CD8-positive, alpha-beta memory T cell (primary cell): Measurements from ENCODE around the gene TAS2R10. TPM values are rescaled to one million over a fixed set of nuclear protein-coding genes. Genes with fewer than 3 reads are reported as not detected.
"Not testable (repeated sequence)": the region's sequence is repeated elsewhere in the genome, so short reads cannot be mapped to it uniquely, and the experiment has no call there.

ENCODE experiments used
- CTCF ChIA-PET: fragments of 350-600 bp; sonication (Branson Sonifier 250); formaldehyde crosslinking; loops from one replicate; lab custom pipeline; 2021; ENCODE audit warnings: antibody characterized with exemption; lab: Charles Lee
- POLR2A ChIA-PET: fragments of 350-600 bp; sonication (Branson Sonifier 250); formaldehyde crosslinking; loops from one replicate; lab custom pipeline; 2021; ENCODE audit warnings: antibody characterized with exemption; lab: Charles Lee
- DNase-seq, 5 donors: peaks; one replicate each; pipeline versions ENCODE4 v3.0.0 to v3.0.0-alpha.2; 2020 to 2022; ENCODE audit warnings: mixed read lengths in 1 of 5
- H3K27ac ChIP-seq: one replicate; pipeline ENCODE4 v1.7.0; 2013; ENCODE audit warnings: low read depth, mild to moderate bottlenecking, low read length, moderate library complexity
- H3K27me3 ChIP-seq: 2 replicates; pipeline ENCODE4 v1.7.0; 2013; ENCODE audit warnings: low read length, mild to moderate bottlenecking; ENCODE audit not compliant: insufficient read depth, poor library complexity, severe bottlenecking
- H3K36me3 ChIP-seq: 2 replicates; pipeline ENCODE4 v1.7.0; 2013; ENCODE audit warnings: mild to moderate bottlenecking, low read length, moderate library complexity; ENCODE audit not compliant: insufficient read depth
- H3K4me1 ChIP-seq: 2 replicates; pipeline ENCODE4 v1.7.0; 2013; ENCODE audit warnings: mild to moderate bottlenecking, low read length, moderate library complexity; ENCODE audit not compliant: insufficient read depth
- H3K4me3 ChIP-seq: 2 replicates; pipeline ENCODE4 v1.7.0; 2013; ENCODE audit warnings: mild to moderate bottlenecking, low read length
- H3K9me3 ChIP-seq: 2 replicates; pipeline ENCODE4 v1.7.0; 2013; ENCODE audit warnings: mild to moderate bottlenecking, low read length
- H3K27ac Mint-ChIP-seq, 8 donors: one replicate each; pipeline ENCODE4 v1.8.0; 2020 to 2021; ENCODE audit warnings: mixed read lengths in 8 of 8, mild to moderate bottlenecking in 6 of 8, inconsistent platforms in 3 of 8, moderate library complexity in 3 of 8
- H3K27me3 Mint-ChIP-seq, 2 donors: one replicate each; pipeline ENCODE4 v1.8.0; 2020 to 2021; ENCODE audit warnings: mixed read lengths in 2 of 2, mild to moderate bottlenecking in 1 of 2, moderate library complexity in 1 of 2
- H3K36me3 Mint-ChIP-seq, 3 donors: one replicate each; pipeline ENCODE4 v1.8.0; 2020 to 2021; ENCODE audit warnings: mixed read lengths in 3 of 3, inconsistent platforms in 1 of 3, mild to moderate bottlenecking in 1 of 3
- H3K4me1 Mint-ChIP-seq, 3 donors: one replicate each; pipeline ENCODE4 v1.8.0; 2020 to 2021; ENCODE audit warnings: mixed read lengths in 3 of 3, inconsistent platforms in 1 of 3, mild to moderate bottlenecking in 1 of 3
- H3K4me3 Mint-ChIP-seq, 7 donors: one replicate each; pipeline ENCODE4 v1.8.0; 2020 to 2021; ENCODE audit warnings: mixed read lengths in 7 of 7, mild to moderate bottlenecking in 6 of 7, moderate library complexity in 4 of 7, inconsistent platforms in 2 of 7
- H3K9me3 Mint-ChIP-seq, 5 donors: one replicate each; pipeline ENCODE4 v1.8.0; 2020 to 2022; ENCODE audit warnings: mixed read lengths in 5 of 5, mild to moderate bottlenecking in 3 of 5, moderate library complexity in 2 of 5, inconsistent platforms in 1 of 5
- polyA plus RNA-seq: library from polyadenylated mRNA; unstranded; fragments of 300-500 nt; fragmentation: Illumina TruSeq; gene quantifications from one replicate; pipeline ENCODE4 v1.2.3, GENCODE V29; 2021
- total RNA-seq, 2 experiments: library from RNA; stranded (reverse); gene quantifications; one replicate each; pipeline ENCODE4 v1.2.3, GENCODE V29; 2021

TAS2R10 gene
- total and polyA plus RNA-seq, 3 experiments from 2014 or later: 0.22 to 0.28 TPM; not detected in 1

DNA sequence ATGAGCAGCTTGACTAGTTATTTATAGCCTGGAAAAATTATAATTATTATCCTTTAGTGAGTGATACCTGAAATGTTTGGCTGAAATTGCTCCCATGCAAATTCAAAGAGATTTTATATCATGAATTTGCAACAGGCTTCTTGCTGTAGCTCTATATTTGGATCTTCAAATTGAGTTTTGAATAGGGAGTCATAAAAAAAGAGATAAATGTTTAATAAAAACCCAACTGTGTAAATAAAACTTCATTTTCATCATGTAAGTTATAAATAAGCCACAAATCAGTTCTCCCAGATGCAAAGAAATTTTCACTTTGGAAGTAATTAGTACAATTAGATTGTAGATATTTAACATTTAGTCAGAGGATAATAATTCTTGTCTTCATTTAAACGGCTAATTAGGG is 19.0 kb downstream of the TAS2R10 start, which contains the start of gene TAS2R8:
Gene TAS2R8 (minus strand): TSS at position 101 of the 400 bp plus-strand sequence. CDS start 306 bp downstream, outside the sequence.
- ChIA-PET POLR2A (no interaction called here), CTCF (no interaction called here)
- Mint-ChIP-seq H3K9me3 (no peaks in the 10 kb centered on the region), H3K27me3 (peaks cover 17 to 61% of the 10 kb centered on the region in 2 donors), H3K36me3 (peaks cover 0 to 3% (median 0%) of the 10 kb centered on the region in 3 donors), H3K4me1 (no peaks in the 10 kb centered on the region), H3K4me3 (no peak within 1 kb of the TSS), H3K27ac (no peak within 1 kb of the TSS)
- H3K4me1 ChIP-seq: no peaks in the 10 kb centered on the region
- H3K9me3 ChIP-seq: no peaks in the 10 kb centered on the region
- H3K4me3 ChIP-seq: no peak within 1 kb of the TSS
- H3K27ac ChIP-seq: no peak within 1 kb of the TSS
- no peak for DNase-seq
- H3K27me3 ChIP-seq: no peaks in the 10 kb centered on the region
- H3K36me3 ChIP-seq: no peaks in the 10 kb centered on the region

DNA sequence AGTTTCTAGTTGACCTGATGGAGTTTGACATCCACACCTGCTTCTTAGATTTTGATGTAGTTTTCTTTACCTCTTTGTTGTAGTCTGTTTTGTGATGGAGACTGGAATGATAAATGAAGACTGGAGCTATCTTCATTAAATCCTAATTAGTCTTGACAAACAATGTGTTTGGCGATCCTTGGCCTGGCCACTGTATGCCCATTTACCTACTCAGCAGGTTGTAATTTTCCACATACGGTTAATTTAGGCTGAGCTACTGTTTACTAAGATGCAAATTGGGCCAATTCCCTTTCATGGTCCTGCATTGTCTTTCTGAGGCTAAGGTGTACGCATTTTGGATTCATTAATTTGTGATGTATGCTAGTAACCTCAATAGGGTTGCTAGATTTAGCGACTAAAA is 23.6 kb downstream of the TAS2R10 start, which contains the start of gene TAS2R7:
Gene TAS2R7 (minus strand): TSS at position 41 of the 400 bp plus-strand sequence. CDS start 57 bp downstream, outside the sequence.
- POLR2A ChIA-PET: no interaction called here
- Histone ChIP-seq H3K27me3 (no peaks in the 10 kb centered on the region), H3K4me3 (no peak within 1 kb of the TSS), H3K27ac (no peak within 1 kb of the TSS), H3K36me3 (no peaks in the 10 kb centered on the region), H3K4me1 (no peaks in the 10 kb centered on the region), H3K9me3 (no peaks in the 10 kb centered on the region)
- no peak for DNase-seq
- H3K4me1 Mint-ChIP-seq: no peaks in the 10 kb centered on the region
- peaks cover 0 to 3% (median 0%) of the 10 kb centered on the region in 3 donors for H3K36me3 Mint-ChIP-seq
- H3K27me3 Mint-ChIP-seq: peaks cover 22 to 58% of the 10 kb centered on the region in 2 donors
- CTCF ChIA-PET: interaction anchor here (0.6 kb wide), 1 partner anchor 107 kb away, joined by 4 read pairs; no protein-coding TSS in a partner anchor
- H3K4me3 Mint-ChIP-seq: no peak within 1 kb of the TSS
- no peak within 1 kb of the TSS for H3K27ac Mint-ChIP-seq
- no peaks in the 10 kb centered on the region for H3K9me3 Mint-ChIP-seq

DNA sequence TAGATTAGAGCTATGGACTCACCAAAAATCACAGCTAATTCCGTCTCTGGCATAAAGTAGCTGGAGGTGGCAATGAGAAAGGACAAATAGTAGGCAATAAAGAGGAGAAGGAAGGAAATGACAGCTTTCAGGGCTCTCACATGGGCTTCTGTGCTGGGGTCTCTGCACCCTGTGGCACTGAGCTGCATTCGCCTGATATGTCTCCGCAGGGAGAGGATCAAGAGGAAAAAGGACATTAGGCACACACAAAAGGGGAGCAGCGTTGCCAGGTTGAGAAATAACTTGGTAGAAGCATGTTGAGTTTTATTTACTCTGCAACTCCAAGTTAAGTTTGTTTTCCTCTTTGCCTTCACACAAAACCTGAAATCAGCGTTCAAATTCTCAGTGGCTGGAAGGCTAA is 24.4 kb downstream of the TAS2R10 start:
- no peak overlapping the region for H3K4me3 ChIP-seq
- H3K36me3 Mint-ChIP-seq: peaks cover 0 to 3% (median 0%) of the 10 kb centered on the region in 3 donors
- no peaks in the 10 kb centered on the region for H3K9me3 ChIP-seq
- H3K27me3 ChIP-seq: no peaks in the 10 kb centered on the region
- peaks cover 0 to 2% (median 0%) of the 10 kb centered on the region in 5 donors for H3K9me3 Mint-ChIP-seq
- ChIA-PET POLR2A (no interaction called here), CTCF (no interaction called here)
- H3K4me1 ChIP-seq: no peaks in the 10 kb centered on the region
- H3K36me3 ChIP-seq: no peaks in the 10 kb centered on the region
- H3K27me3 Mint-ChIP-seq: peaks cover 23 to 62% of the 10 kb centered on the region in 2 donors
- H3K27ac ChIP-seq: no peak overlapping the region
- DNase-seq: no peak
- no peak overlapping the region for H3K4me3 Mint-ChIP-seq
- no peak overlapping the region for H3K27ac Mint-ChIP-seq
- no peaks in the 10 kb centered on the region for H3K4me1 Mint-ChIP-seq

DNA sequence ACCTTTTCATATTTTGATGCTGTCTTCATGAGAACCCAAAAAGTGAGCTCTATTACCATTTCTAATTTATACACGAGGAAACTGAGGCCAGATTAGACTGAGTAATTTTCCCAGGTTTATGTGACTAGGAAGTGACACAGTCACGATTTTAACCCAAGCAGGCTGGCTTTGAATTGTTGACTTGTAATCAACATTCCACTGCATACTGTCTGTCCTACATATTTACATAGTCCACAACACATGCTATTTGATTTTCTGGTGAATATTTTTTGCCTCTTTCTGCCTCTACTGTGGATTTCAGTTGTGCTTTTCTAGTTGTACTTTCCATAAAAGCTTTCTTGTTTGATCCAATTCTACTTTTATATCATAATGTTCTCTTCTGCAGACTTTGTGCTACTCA is 31.9 kb downstream of the TAS2R10 start:
- no peak overlapping the region for H3K4me3 Mint-ChIP-seq
- POLR2A ChIA-PET: no interaction called here
- no peaks in the 10 kb centered on the region for H3K4me1 Mint-ChIP-seq
- no peak overlapping the region for H3K4me3 ChIP-seq
- peaks cover 0 to 2% (median 0%) of the 10 kb centered on the region in 5 donors for H3K9me3 Mint-ChIP-seq
- CTCF ChIA-PET: no interaction called here
- no peaks in the 10 kb centered on the region for H3K27me3 ChIP-seq
- peaks cover 8 to 33% of the 10 kb centered on the region in 2 donors for H3K27me3 Mint-ChIP-seq
- H3K36me3 ChIP-seq: no peaks in the 10 kb centered on the region
- H3K4me1 ChIP-seq: no peaks in the 10 kb centered on the region
- H3K9me3 ChIP-seq: no peaks in the 10 kb centered on the region
- no peak overlapping the region for H3K27ac Mint-ChIP-seq
- DNase-seq: no peak
- H3K27ac ChIP-seq: no peak overlapping the region
- no peaks in the 10 kb centered on the region for H3K36me3 Mint-ChIP-seq

DNA sequence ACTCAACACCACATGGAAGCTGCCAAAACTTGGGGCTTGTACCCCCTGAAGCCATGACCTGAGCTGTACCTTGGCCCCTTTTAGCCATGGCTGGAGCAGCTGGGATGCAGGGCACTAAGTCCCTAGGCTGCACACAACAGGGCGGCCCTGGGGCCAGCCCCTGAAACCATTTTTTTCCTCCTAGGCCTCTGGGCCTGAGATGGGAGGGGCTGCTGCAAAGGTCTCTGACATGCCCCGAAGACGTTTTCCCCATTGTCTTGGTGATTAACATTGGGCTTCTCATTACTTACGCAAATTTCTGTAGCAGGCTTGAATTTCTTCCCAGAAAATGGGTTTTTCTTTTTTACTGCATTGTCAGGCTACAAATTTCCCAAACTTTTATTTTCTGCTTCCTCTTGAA is 34.4 kb downstream of the TAS2R10 start:
- H3K4me1 Mint-ChIP-seq, H3K36me3 Mint-ChIP-seq, DNase-seq, H3K27me3 ChIP-seq, H3K36me3 ChIP-seq, H3K9me3 ChIP-seq, H3K27ac ChIP-seq, H3K27ac Mint-ChIP-seq, POLR2A ChIA-PET, H3K4me3 ChIP-seq, H3K9me3 Mint-ChIP-seq, H3K4me1 ChIP-seq, H3K4me3 Mint-ChIP-seq, CTCF ChIA-PET: not testable (repeated sequence)
- peaks cover 7 to 21% of the 10 kb centered on the region in 2 donors for H3K27me3 Mint-ChIP-seq

DNA sequence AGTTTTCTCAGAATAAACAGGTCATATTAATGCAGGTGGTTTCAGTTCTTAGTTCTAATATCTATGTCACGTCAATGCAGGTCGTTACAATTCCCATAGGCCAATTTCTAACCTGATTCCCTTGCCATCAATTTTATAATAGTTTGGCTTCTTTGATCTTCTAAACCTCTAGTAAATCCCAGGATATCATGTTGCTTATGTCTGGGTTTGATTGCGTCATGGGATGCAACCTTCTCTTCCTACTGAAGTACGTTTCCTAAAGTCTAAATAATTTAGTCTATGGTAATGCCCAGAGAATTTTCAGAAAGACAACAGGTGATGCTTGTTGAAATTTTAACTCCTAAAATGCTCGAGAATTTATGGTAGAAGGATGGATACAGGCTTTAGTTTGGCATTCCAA is 42.9 kb downstream of the TAS2R10 start:
- no peaks in the 10 kb centered on the region for H3K9me3 ChIP-seq
- no peak for DNase-seq
- H3K4me1 ChIP-seq: no peaks in the 10 kb centered on the region
- H3K4me3 ChIP-seq: no peak overlapping the region
- no peaks in the 10 kb centered on the region for H3K27me3 ChIP-seq
- H3K4me1 Mint-ChIP-seq: no peaks in the 10 kb centered on the region
- H3K9me3 Mint-ChIP-seq: no peaks in the 10 kb centered on the region
- no peak overlapping the region for H3K27ac Mint-ChIP-seq
- H3K27ac ChIP-seq: no peak overlapping the region
- no peak overlapping the region for H3K4me3 Mint-ChIP-seq
- ChIA-PET CTCF (no interaction called here), POLR2A (no interaction called here)
- H3K36me3 ChIP-seq: no peaks in the 10 kb centered on the region
- no peaks in the 10 kb centered on the region for H3K36me3 Mint-ChIP-seq
- peaks cover 4 to 19% of the 10 kb centered on the region in 2 donors for H3K27me3 Mint-ChIP-seq

DNA sequence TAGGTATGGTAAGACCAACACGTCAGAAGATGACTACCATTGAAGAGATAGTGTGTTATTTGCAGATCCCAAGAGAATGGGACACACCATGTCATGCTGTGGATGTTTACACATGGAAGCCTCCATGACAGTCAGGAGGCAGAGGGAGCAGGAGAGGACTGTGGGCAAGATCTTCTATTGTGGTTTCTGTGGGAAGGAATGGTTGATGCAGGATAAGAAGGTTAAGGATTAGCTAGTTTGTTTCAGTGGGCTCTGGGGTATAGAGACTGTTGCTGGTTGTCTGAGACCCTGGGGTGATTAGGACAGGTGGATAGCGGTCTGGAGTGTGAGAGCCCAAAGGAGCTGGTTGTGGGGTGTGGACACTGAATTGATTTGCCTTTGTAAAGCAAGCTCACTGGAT is 47.1 kb downstream of the TAS2R10 start:
- no peak overlapping the region for H3K4me3 ChIP-seq
- Mint-ChIP-seq H3K4me1 (no peaks in the 10 kb centered on the region), H3K27ac (no peak overlapping the region), H3K36me3 (no peaks in the 10 kb centered on the region), H3K27me3 (peaks cover 0 to 30% of the 10 kb centered on the region in 2 donors), H3K9me3 (no peaks in the 10 kb centered on the region), H3K4me3 (no peak overlapping the region)
- no peak for DNase-seq
- H3K4me1 ChIP-seq: no peaks in the 10 kb centered on the region
- no peaks in the 10 kb centered on the region for H3K9me3 ChIP-seq
- no peak overlapping the region for H3K27ac ChIP-seq
- no peaks in the 10 kb centered on the region for H3K27me3 ChIP-seq
- no peaks in the 10 kb centered on the region for H3K36me3 ChIP-seq
- ChIA-PET POLR2A (no interaction called here), CTCF (interaction anchor here (1.4 kb wide), 1 partner anchor 420 kb away, joined by 7 read pairs; no protein-coding TSS in a partner anchor)
